Ascending aorta (tissue), 2 donors: ENCODE measurements around the gene DNAAF3. TPM values are rescaled to one million over a fixed set of nuclear protein-coding genes. Genes with fewer than 3 reads are reported as not detected.

Experiments
- DNase-seq, 2 donors: peaks; one replicate each; pipeline ENCODE4 v3.0.0-alpha.2; 2019; ENCODE audit warnings: low spot score in 2 of 2
- H3K27ac ChIP-seq, 2 donors: fragments of 200-600 bp; sonication (generic); one replicate each; pipeline ENCODE4 v1.5.1; 2016 to 2017; ENCODE audit warnings: mild to moderate bottlenecking in 1 of 2
- H3K27me3 ChIP-seq: fragments of 200-600 bp; sonication (generic); one replicate; pipeline ENCODE4 v1.5.1; 2017
- H3K36me3 ChIP-seq, 2 donors: fragments of 200-600 bp; sonication (generic); one replicate each; pipeline ENCODE4 v1.5.1; 2016
- H3K4me1 ChIP-seq, 2 donors: fragments of 200-600 bp; sonication (generic); one replicate each; pipeline ENCODE4 v1.5.1; 2016 to 2017; ENCODE audit warnings: mild to moderate bottlenecking in 1 of 2
- H3K4me3 ChIP-seq, 2 donors: fragments of 200-600 bp; sonication (generic); one replicate each; pipeline ENCODE4 v1.5.1; 2016 to 2017; ENCODE audit warnings: mild to moderate bottlenecking in 1 of 2
- H3K9me3 ChIP-seq, 2 donors: fragments of 200-600 bp; sonication (generic); one replicate each; pipeline ENCODE4 v1.5.1; 2016
- CTCF ChIP-seq, 3 experiments: fragments of 200-600 bp in 2 of 3; fragments of 450-650 bp in 1 of 3; sonication (generic) in 2 of 3; IDR thresholded peaks; one replicate each; pipeline ENCODE4 v1.5.1; 2016 to 2019; ENCODE audit warnings: antibody characterized with exemption in 3 of 3, mild to moderate bottlenecking in 1 of 3, moderate library complexity in 1 of 3
- intact Hi-C: fragments of 100-400 bp; cut with DNase I; formaldehyde crosslinking; loops from one replicate; pipeline ENCODE4 v1.15.1; 2023
- total RNA-seq: library from RNA; depleted of rRNA; stranded (reverse); fragments of >200 nt; gene quantifications from one replicate; pipeline ENCODE4 v1.1.0, GENCODE V29; 2016

Gene DNAAF3
- total RNA-seq, 1 donor from 2014 or later: not detected

- intact Hi-C loops: no loop called here
- Histone ChIP-seq H3K9me3 (no peaks in the 10 kb centered on the region), H3K27me3 (peaks cover 31% of the 10 kb centered on the region), H3K4me1 (peaks cover 0 to 3% of the 10 kb centered on the region in 2 donors), H3K27ac (no peak within 1 kb of the TSS), H3K36me3 (no peaks in the 10 kb centered on the region), H3K4me3 (peak within 1 kb of the TSS; percentile 7 to 45)
- no peak for TF ChIP-seq CTCF (IDR thresholded peaks at IDR 0.05)
- no peak for DNase-seq
These were observed 13.4 kb upstream of the DNAAF3 start, which contains the start of gene SYT5 for GRCh38 chr19:55179606-55180484. Gene SYT5 (minus strand): TSS chr19:55180289. CDS start chr19:55179041, 1,248 bp downstream.

- Histone ChIP-seq H3K9me3 (no peaks in the 10 kb centered on the region), H3K36me3 (no peaks in the 10 kb centered on the region), H3K4me1 (peaks cover 0 to 3% of the 10 kb centered on the region in 2 donors), H3K27me3 (peaks cover 40% of the 10 kb centered on the region), H3K27ac (no peak overlapping the region), H3K4me3 (peak overlapping the region; percentile 7 to 45)
- intact Hi-C loops: no loop called here
- peak in 1 of 2 donors; percentile 75 for DNase-seq
- TF ChIP-seq CTCF (IDR thresholded peaks at IDR 0.05): no peak
These were observed 12.6 kb upstream of the DNAAF3 start for GRCh38 chr19:55178781-55179599.

- Histone ChIP-seq H3K27ac (no peak overlapping the region), H3K4me1 (peaks cover 3 to 6% of the 10 kb centered on the region in 2 donors), H3K27me3 (peaks cover 45% of the 10 kb centered on the region), H3K4me3 (no peak overlapping the region), H3K9me3 (no peaks in the 10 kb centered on the region), H3K36me3 (no peaks in the 10 kb centered on the region)
- DNase-seq: no peak
- intact Hi-C loops: no loop called here
- TF ChIP-seq CTCF (IDR thresholded peaks at IDR 0.05): no peak
These were observed 9.7 kb upstream of the DNAAF3 start for GRCh38 chr19:55176076-55176475.

GRCh38 chr19:55175117-55175867 is 8.9 kb upstream of the DNAAF3 start:
- TF ChIP-seq CTCF (IDR thresholded peaks at IDR 0.05): no peak

GRCh38 chr19:55174425-55175116 is 8.2 kb upstream of the DNAAF3 start:
- no peak overlapping the region for H3K4me3 ChIP-seq
- H3K27me3 ChIP-seq: peaks cover 38% of the 10 kb centered on the region
- intact Hi-C loops: no loop called here

More at GRCh38 chr19:55175117-55175867, 8.9 kb upstream of the DNAAF3 start:
- Histone ChIP-seq H3K4me1 (peaks cover 3 to 6% of the 10 kb centered on the region in 2 donors), H3K27ac (no peak overlapping the region), H3K36me3 (no peaks in the 10 kb centered on the region), H3K4me3 (no peak overlapping the region), H3K9me3 (no peaks in the 10 kb centered on the region), H3K27me3 (peaks cover 38% of the 10 kb centered on the region)
- intact Hi-C loops: no loop called here
- DNase-seq: no peak

More at GRCh38 chr19:55174425-55175116, 8.2 kb upstream of the DNAAF3 start:
- no peak overlapping the region for H3K27ac ChIP-seq
- no peaks in the 10 kb centered on the region for H3K9me3 ChIP-seq
- H3K4me1 ChIP-seq: peaks cover 3 to 6% of the 10 kb centered on the region in 2 donors
- TF ChIP-seq CTCF (IDR thresholded peaks at IDR 0.05): no peak
- no peak for DNase-seq
- no peaks in the 10 kb centered on the region for H3K36me3 ChIP-seq
